Stimulated activated CD8-positive, alpha-beta memory T cell treated with anti-CD3 and anti-CD28 coated beads, Interleukin-7, amount 100 ng/mL, for 1 hour (primary cell): ENCODE measurements around the gene STPG2.
"Not testable (repeated sequence)": the region's sequence is repeated elsewhere in the genome, so short reads cannot be mapped to it uniquely, and the experiment has no call there.

Experiments
- DNase-seq, 2 donors: peaks; one replicate each; pipeline ENCODE4 v3.0.0-alpha.2; 2020; ENCODE audit warnings: low read depth in 2 of 2

STPG2 gene

GRCh38 chr4:97950836-97951235 is 192.4 kb downstream of the STPG2 start:
- no peak for DNase-seq

GRCh38 chr4:97942951-97943350 is 200.3 kb downstream of the STPG2 start:
- DNase-seq, result no peak

GRCh38 chr4:97942137-97942536 is 201.1 kb downstream of the STPG2 start:
- no peak for DNase-seq

- no peak for DNase-seq
These were observed 205.1 kb downstream of the STPG2 start for GRCh38 chr4:97938141-97938540.

GRCh38 chr4:97924341-97924958 is 218.8 kb downstream of the STPG2 start:
- no peak for DNase-seq

- no peak for DNase-seq
These were observed 220.2 kb downstream of the STPG2 start for GRCh38 chr4:97923096-97923495.

- DNase-seq, result no peak
These were observed 226.2 kb downstream of the STPG2 start for GRCh38 chr4:97917115-97917514.

- no peak for DNase-seq
These were observed 231.1 kb downstream of the STPG2 start for GRCh38 chr4:97912156-97912555.

GRCh38 chr4:97911236-97911906 is 231.9 kb downstream of the STPG2 start:
- no peak for DNase-seq

GRCh38 chr4:97910005-97910404 is 233.3 kb downstream of the STPG2 start:
- no peak for DNase-seq

- not testable (repeated sequence) for DNase-seq
These were observed 239.7 kb downstream of the STPG2 start for GRCh38 chr4:97903436-97904189.

GRCh38 chr4:97900229-97900628 is 243.0 kb downstream of the STPG2 start:
- no peak for DNase-seq

- DNase-seq, result no peak
These were observed 250.5 kb downstream of the STPG2 start for GRCh38 chr4:97892592-97893266.

GRCh38 chr4:97879942-97880341 is 263.3 kb downstream of the STPG2 start:
- no peak for DNase-seq

GRCh38 chr4:97868097-97868496 is 275.2 kb downstream of the STPG2 start:
- no peak for DNase-seq

GRCh38 chr4:97867557-97868091 is 275.7 kb downstream of the STPG2 start:
- no peak for DNase-seq

GRCh38 chr4:97866821-97867556 is 276.3 kb downstream of the STPG2 start:
- DNase-seq, result no peak

GRCh38 chr4:97851115-97851514 is 292.2 kb downstream of the STPG2 start:
- DNase-seq, result no peak

- no peak for DNase-seq
These were observed 297.5 kb downstream of the STPG2 start for GRCh38 chr4:97845758-97846157.

- DNase-seq, result no peak
These were observed 301.8 kb downstream of the STPG2 start for GRCh38 chr4:97841512-97841911.

GRCh38 chr4:97836662-97837061 is 306.6 kb downstream of the STPG2 start:
- no peak for DNase-seq
